Activated CD8-positive, alpha-beta memory T cell treated with anti-CD3 and anti-CD28 coated beads, Interleukin-2, amount 10 ng/mL, durations not matched to agents 7 days and 5 days (primary cell): ENCODE data around the gene KDM6A. TPM values are rescaled to one million over a fixed set of nuclear protein-coding genes. Genes with fewer than 3 reads are reported as not detected.
"Not testable (repeated sequence)": the region's sequence is repeated elsewhere in the genome, so short reads cannot be mapped to it uniquely, and the experiment has no call there.

ENCODE experiments used
- ATAC-seq: fragments of 150-1000 bp; cut with Tn5 transposase; one replicate; pipeline ENCODE4 v1.10.0; 2021; ENCODE audit warnings: moderate library complexity
- CTCF ChIA-PET: fragments of 350-600 bp; sonication (Branson Sonifier 250); formaldehyde crosslinking; loops from one replicate; lab custom pipeline; 2021; ENCODE audit warnings: antibody characterized with exemption; lab: Charles Lee
- DNase-seq: peaks from one replicate; pipeline ENCODE4 v3.0.0-alpha.2; 2020
- H3K27ac Mint-ChIP-seq: one replicate; pipeline ENCODE4 v1.8.0; 2021; ENCODE audit warnings: mild to moderate bottlenecking, mixed read lengths
- H3K27me3 Mint-ChIP-seq: one replicate; pipeline ENCODE4 v1.8.0; 2021; ENCODE audit warnings: mixed read lengths
- H3K36me3 Mint-ChIP-seq: one replicate; pipeline ENCODE4 v1.8.0; 2021; ENCODE audit warnings: mild to moderate bottlenecking, mixed read lengths
- H3K4me1 Mint-ChIP-seq: one replicate; pipeline ENCODE4 v1.8.0; 2021; ENCODE audit warnings: mixed read lengths
- H3K4me3 Mint-ChIP-seq: one replicate; pipeline ENCODE4 v1.8.0; 2021; ENCODE audit warnings: mild to moderate bottlenecking, moderate library complexity, mixed read lengths
- H3K9me3 Mint-ChIP-seq: one replicate; pipeline ENCODE4 v1.8.0; 2022; ENCODE audit warnings: low read depth, mixed read lengths
- total RNA-seq, 2 experiments: library from RNA; stranded (reverse); gene quantifications; one replicate each; pipeline ENCODE4 v1.2.3, GENCODE V29; 2021

The KDM6A gene
- total RNA-seq, 2 experiments from 2014 or later = 25.9 to 33.7 TPM

DNA sequence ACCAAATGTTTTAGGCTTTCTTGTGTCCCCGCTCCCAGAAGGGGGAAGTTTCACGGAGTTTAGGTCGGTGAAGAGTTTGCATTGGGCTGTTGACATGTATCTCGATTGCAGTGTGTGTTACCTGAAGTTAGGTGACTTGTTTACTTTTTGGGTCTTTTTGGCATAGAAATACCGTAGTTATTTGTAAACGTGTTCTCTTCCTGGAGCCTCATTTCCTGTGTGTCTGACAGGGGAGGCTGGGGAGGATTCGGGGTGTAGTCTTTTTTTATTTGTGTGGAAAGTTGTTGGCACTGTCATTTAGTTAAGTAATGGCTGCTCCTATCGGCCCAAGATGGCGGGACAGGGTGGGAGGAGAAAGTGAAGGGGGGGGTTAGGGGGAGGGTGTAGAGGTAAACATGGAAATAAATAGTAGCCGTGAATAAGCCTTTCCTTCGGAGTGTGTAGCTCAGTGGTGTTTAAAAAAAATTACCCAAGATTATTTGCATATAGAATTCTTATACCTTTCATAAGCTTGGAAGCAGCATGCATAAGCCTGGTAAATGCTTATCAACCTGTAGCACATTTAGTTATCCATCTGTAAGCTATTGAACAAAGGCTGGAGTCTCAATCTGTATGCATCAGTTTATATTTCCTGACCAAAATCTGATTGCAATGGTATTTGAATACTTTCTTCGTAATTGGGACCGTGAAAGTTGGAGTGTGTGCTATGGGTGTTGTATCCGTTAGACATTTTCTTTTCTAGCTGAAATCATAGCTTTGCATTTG, 1.6 kb downstream of the KDM6A start:
- Mint-ChIP-seq H3K9me3 (no peaks in the 10 kb centered on the region), H3K36me3 (peaks cover 9% of the 10 kb centered on the region), H3K27ac (peak overlapping the region; percentile 98), H3K27me3 (no peaks in the 10 kb centered on the region), H3K4me3 (peak overlapping the region; percentile 90), H3K4me1 (peaks cover 12% of the 10 kb centered on the region)
- peak; percentile 59 for DNase-seq
- CTCF ChIA-PET = interaction anchor here (1.0 to 1.4 kb wide), 3 partner anchors 193 to 819 kb away, joined by 3 to 5 read pairs (median 5); no protein-coding TSS in a partner anchor
- no peak for ATAC-seq

DNA sequence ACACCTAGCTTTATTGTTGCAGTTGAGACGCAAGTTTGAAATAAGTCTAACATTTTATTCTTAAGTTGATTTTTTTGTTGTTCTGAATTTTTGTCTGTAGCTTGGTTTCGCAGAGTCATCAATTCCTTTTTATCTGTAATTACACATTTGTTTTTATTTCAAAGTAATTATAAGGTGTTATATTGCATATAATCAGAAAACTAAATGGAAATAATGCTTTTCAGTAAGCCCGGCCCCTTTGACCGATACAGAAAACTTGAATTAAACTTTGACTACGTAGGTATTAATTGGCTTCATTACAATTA, 2.1 kb downstream of the KDM6A start:
- Mint-ChIP-seq H3K27ac (peak overlapping the region; percentile 98), H3K4me3 (peak overlapping the region; percentile 90), H3K9me3 (no peaks in the 10 kb centered on the region), H3K27me3 (no peaks in the 10 kb centered on the region), H3K36me3 (peaks cover 11% of the 10 kb centered on the region), H3K4me1 (peaks cover 13% of the 10 kb centered on the region)
- no peak for ATAC-seq
- CTCF ChIA-PET = interaction anchor here (1.3 kb wide), 1 partner anchor 193 kb away, joined by 5 read pairs; no protein-coding TSS in a partner anchor
- no peak for DNase-seq

DNA sequence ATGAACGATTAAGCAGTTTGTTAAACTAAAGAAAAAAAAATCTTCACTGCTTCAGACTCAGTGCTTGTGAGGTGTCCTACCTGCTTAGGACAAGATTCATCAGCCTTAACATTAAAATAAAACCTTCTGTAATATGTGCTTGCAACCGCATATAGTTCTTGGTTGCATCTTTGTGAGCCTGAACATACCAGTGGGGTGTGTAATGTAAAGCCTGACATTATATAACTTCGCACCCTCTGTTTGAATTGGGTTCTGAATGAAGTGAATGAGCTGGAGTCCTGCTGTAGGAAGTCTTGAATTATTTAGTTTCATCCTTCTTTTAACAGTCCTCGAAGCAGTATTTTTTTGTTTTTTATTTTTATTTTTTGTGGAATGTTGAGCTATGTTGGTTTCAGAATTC, 3.1 kb downstream of the KDM6A start:
- no peaks in the 10 kb centered on the region for H3K27me3 Mint-ChIP-seq
- CTCF ChIA-PET = interaction anchor here (1.1 kb wide), 1 partner anchor 311 kb away, joined by 3 read pairs; no protein-coding TSS in a partner anchor
- peaks cover 12% of the 10 kb centered on the region for H3K4me1 Mint-ChIP-seq
- DNase-seq (no peak), ATAC-seq (no peak)
- H3K27ac Mint-ChIP-seq = no peak overlapping the region
- H3K36me3 Mint-ChIP-seq = peaks cover 14% of the 10 kb centered on the region
- H3K4me3 Mint-ChIP-seq = peak overlapping the region; percentile 39
- H3K9me3 Mint-ChIP-seq = no peaks in the 10 kb centered on the region

DNA sequence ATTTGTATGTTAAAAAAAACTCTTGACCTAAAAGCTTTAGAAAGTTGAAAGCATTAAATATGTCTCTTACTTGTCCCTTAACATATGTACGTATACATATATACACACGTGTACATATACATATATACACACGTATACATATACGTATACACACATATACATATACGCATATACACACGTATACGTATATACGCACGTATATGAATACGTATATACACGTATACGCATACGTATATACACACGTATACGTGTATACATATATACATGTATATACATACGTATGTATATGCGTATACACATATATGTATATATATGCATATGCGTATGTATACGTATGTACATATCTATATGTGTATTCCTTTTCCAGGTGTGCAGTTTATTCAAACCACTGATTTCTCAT, 3.8 kb downstream of the KDM6A start:
- ATAC-seq = no peak
- H3K27ac Mint-ChIP-seq = no peak overlapping the region
- no peaks in the 10 kb centered on the region for H3K27me3 Mint-ChIP-seq
- H3K4me3 Mint-ChIP-seq = no peak overlapping the region
- DNase-seq = no peak
- peaks cover 8% of the 10 kb centered on the region for H3K4me1 Mint-ChIP-seq
- CTCF ChIA-PET = interaction anchor here (1.1 kb wide), 1 partner anchor 310 kb away, joined by 3 read pairs; no protein-coding TSS in a partner anchor
- peaks cover 16% of the 10 kb centered on the region for H3K36me3 Mint-ChIP-seq
- H3K9me3 Mint-ChIP-seq = no peaks in the 10 kb centered on the region

DNA sequence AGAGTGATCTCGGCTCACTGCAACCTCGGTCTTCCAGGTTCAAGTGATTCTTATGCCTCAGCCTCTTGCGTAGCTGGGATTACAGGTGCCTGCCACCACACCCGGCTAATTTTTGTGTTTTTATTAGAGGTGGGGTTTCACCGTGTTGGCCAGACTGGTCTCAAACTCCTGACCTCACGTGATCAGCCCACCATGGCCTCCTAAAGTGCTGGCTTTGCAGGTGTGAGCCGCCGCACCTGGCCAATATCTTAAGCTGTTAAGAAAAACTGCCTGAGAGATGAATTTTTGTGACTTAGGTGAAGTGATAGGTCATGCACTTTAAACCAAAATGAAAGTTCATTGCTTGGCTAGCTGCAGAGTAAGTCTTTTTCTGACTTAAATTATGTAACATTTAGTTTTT, 5.8 kb downstream of the KDM6A start:
- ATAC-seq = no peak
- DNase-seq = no peak
- H3K4me3 Mint-ChIP-seq = no peak overlapping the region
- no peaks in the 10 kb centered on the region for H3K27me3 Mint-ChIP-seq
- CTCF ChIA-PET = no interaction called here
- no peaks in the 10 kb centered on the region for H3K9me3 Mint-ChIP-seq
- H3K36me3 Mint-ChIP-seq = peaks cover 16% of the 10 kb centered on the region
- H3K27ac Mint-ChIP-seq = no peak overlapping the region
- H3K4me1 Mint-ChIP-seq = peaks cover 10% of the 10 kb centered on the region

DNA sequence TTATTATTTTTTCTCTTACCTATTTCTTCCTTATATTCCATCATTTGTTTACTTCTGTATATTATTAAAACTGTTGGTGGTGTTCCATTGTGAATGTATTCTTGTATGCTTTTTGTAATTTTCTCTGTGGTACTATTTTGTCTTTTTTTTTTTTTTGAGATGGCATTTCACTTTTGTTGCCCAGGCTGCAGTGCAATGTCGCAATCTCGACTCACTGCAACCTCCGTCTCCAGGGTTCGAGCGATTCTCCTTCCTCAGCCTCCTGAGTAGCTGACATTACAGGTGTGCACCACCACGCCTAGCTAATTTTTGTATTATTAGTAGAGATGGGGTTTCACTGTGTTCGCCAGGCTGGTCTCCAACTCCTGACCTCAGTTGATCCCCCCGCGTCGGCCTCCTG, 8.6 kb downstream of the KDM6A start:
- Mint-ChIP-seq H3K4me1 (peaks cover 15% of the 10 kb centered on the region), H3K27me3 (no peaks in the 10 kb centered on the region), H3K36me3 (peaks cover 13% of the 10 kb centered on the region), H3K27ac (no peak overlapping the region), H3K4me3 (no peak overlapping the region), H3K9me3 (no peaks in the 10 kb centered on the region)
- CTCF ChIA-PET = no interaction called here
- DNase-seq (no peak), ATAC-seq (no peak)

DNA sequence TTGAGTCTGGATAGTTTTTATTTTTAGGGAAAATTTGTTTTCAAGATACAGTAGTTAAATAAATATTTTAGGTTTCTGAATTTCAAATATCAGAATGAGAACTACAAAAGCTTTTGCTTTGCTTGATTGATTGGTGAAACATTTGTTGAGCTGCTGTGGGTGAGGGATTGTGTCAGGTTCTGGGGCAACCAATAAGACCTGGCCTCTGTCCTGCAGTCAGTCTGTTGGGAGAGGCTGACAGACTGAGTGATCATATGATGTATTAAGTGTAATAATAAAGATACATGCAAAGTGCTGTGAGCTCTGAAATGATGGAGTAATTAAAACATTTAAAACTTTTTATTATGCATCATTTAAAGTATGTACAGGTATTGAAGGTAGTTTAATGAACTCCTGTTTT, 9.6 kb downstream of the KDM6A start:
- Mint-ChIP-seq H3K4me3 (no peak overlapping the region), H3K27me3 (no peaks in the 10 kb centered on the region), H3K4me1 (peaks cover 14% of the 10 kb centered on the region), H3K9me3 (no peaks in the 10 kb centered on the region), H3K36me3 (peaks cover 14% of the 10 kb centered on the region), H3K27ac (no peak overlapping the region)
- CTCF ChIA-PET = no interaction called here
- DNase-seq = no peak
- no peak for ATAC-seq

DNA sequence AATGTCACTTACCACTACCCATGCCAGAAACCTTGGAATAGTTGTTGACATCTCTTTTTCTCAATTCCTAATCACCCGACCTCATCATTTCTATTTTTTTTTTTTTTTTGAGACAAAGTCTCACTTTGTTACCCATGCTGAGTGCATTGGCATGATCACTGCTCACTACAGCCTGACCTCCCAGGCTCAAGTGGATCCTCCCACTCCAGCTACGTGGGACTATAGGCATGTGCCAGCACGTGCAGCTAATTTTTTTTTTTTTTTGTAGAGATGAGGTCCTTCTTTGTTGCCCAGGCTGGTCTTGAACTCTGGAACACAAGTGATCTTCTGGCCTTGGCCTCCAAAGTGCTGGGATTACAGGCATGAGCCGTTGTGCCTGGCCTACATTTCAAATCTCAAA, 12.0 kb downstream of the KDM6A start:
- H3K4me1 Mint-ChIP-seq = peaks cover 12% of the 10 kb centered on the region
- peaks cover 11% of the 10 kb centered on the region for H3K36me3 Mint-ChIP-seq
- no peak overlapping the region for H3K4me3 Mint-ChIP-seq
- CTCF ChIA-PET = no interaction called here
- H3K9me3 Mint-ChIP-seq = no peaks in the 10 kb centered on the region
- no peak for DNase-seq
- ATAC-seq = no peak
- no peak overlapping the region for H3K27ac Mint-ChIP-seq
- no peaks in the 10 kb centered on the region for H3K27me3 Mint-ChIP-seq

DNA sequence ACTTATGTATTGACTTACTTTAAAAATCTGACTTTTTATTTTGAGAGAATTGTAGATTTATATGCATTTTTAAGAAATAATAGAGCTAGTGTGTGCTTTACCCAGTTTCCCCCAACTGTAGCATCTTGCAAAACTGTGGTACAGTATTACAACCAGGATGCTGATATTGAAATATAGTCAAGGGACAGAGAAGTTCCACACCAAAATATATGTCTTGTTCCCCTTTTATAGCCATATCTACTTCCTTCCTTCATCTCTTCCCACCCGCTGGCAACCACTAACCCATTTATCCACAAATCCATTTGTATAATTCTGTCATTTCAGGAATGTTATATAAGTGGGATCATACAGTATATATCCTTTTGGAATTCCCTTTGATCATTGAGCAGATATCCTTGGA, 16.8 kb downstream of the KDM6A start:
- no peaks in the 10 kb centered on the region for H3K27me3 Mint-ChIP-seq
- no peak overlapping the region for H3K4me3 Mint-ChIP-seq
- CTCF ChIA-PET = no interaction called here
- DNase-seq (no peak), ATAC-seq (no peak)
- no peaks in the 10 kb centered on the region for H3K9me3 Mint-ChIP-seq
- peaks cover 18% of the 10 kb centered on the region for H3K36me3 Mint-ChIP-seq
- H3K27ac Mint-ChIP-seq = no peak overlapping the region
- peaks cover 16% of the 10 kb centered on the region for H3K4me1 Mint-ChIP-seq

DNA sequence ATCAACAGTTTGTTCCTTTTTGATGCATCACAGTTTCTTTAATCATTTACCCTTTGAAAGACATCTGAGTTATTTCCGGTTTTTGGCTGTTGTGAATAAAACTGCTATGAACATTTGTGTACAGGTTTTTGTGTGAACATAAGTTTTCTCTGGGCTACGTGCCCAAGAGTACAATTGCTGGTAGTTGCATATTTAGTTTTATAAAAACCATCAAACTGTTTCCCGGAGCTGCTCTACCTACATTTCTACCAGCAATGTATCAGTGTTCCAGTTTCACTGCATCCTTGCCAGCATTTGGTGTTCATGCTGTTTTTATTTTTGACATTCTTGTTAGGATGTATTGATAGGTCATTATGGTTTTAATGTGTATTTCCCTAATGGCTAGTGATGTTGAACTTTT, 17.3 kb downstream of the KDM6A start:
- Mint-ChIP-seq H3K4me1 (peaks cover 15% of the 10 kb centered on the region), H3K27ac (no peak overlapping the region), H3K4me3 (no peak overlapping the region), H3K36me3 (peaks cover 18% of the 10 kb centered on the region), H3K9me3 (no peaks in the 10 kb centered on the region), H3K27me3 (no peaks in the 10 kb centered on the region)
- ATAC-seq = no peak
- no peak for DNase-seq
- CTCF ChIA-PET = no interaction called here

DNA sequence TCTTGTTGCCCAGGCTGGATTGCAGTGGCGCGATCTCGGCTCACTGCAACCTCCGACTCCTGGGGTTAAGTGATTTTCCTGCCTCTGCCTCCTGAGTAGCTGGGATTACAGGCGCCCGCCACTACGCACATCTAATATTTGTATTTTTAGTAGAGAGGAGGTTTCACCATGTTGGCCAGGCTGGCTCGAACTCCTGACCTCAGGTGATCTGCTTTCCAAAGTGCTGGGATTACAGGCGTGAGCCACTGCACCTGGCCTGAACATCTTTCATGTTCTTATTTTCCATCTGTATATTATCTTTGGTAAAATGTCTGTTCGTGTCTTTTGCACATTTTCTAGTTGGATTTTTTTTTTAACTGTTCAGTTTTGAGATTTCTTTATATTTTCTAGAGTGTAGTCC, 17.7 kb downstream of the KDM6A start:
- Mint-ChIP-seq H3K4me1 (peaks cover 17% of the 10 kb centered on the region), H3K36me3 (peaks cover 20% of the 10 kb centered on the region)
- H3K4me3 Mint-ChIP-seq, ATAC-seq, H3K27ac Mint-ChIP-seq, H3K9me3 Mint-ChIP-seq, CTCF ChIA-PET, H3K27me3 Mint-ChIP-seq, DNase-seq: not testable (repeated sequence)

DNA sequence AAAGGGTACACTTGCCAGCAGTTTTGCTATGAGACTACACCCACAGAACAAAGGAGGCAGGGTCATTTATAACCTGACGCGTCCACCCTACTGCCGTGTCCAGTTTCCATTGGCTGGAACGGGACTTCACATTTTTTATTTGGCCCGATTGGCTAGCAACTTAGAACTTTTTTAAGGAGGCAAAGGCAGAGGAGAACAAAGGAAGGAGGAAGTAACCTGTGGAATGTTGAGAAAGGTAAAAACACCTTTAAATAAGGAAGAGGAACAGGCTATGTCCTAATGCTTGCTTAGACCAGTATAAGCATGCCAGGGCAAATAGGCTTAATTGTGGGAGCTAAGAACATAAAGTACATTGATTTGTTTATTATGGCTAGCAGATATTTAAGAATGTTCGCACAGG, 18.7 kb downstream of the KDM6A start:
- DNase-seq (no peak), ATAC-seq (no peak)
- Mint-ChIP-seq H3K4me3 (no peak overlapping the region), H3K27ac (no peak overlapping the region), H3K4me1 (peaks cover 17% of the 10 kb centered on the region), H3K9me3 (no peaks in the 10 kb centered on the region), H3K27me3 (no peaks in the 10 kb centered on the region), H3K36me3 (peaks cover 25% of the 10 kb centered on the region)
- CTCF ChIA-PET = no interaction called here

DNA sequence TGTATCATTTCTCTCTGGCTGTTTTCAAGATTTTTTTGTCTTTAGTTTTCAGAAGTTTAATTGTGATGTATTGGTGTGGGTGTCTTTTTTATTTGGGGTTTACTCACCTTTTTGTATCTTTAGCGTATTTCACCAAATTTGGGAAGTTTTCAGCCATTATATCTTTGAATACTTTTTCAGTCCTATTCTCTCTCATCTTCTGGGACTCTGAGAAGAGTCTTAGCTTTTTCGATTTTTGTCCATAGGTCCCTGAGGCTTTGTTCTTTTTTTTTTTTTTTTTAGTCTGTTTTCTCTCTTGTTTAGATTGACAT, 23.8 kb downstream of the KDM6A start:
- Mint-ChIP-seq H3K9me3 (no peaks in the 10 kb centered on the region), H3K36me3 (peaks cover 27% of the 10 kb centered on the region), H3K4me3 (no peak overlapping the region), H3K4me1 (peaks cover 38% of the 10 kb centered on the region), H3K27ac (no peak overlapping the region), H3K27me3 (no peaks in the 10 kb centered on the region)
- CTCF ChIA-PET = no interaction called here
- DNase-seq (no peak), ATAC-seq (no peak)

DNA sequence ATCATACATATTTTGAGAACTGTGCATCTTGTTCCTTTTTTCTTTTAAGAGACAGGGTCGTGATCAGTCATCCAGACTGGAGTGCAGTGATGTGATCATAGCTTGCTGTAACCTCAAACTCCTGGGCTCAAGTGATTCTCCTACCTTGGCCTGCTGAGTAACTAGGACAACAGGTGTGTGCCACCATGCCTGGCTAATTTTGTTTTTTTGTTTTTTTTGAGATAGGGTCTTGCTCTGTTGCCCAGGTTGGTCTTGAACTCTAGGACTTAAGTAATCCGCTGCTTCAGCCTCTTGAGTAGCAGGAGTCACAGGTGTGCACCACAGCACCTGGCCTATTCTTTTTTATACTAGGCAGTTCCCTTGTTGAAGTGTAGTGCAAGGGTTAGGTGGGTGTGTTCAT, 24.6 kb downstream of the KDM6A start:
- H3K27me3 Mint-ChIP-seq = no peaks in the 10 kb centered on the region
- peaks cover 28% of the 10 kb centered on the region for H3K36me3 Mint-ChIP-seq
- ATAC-seq = no peak
- no peak overlapping the region for H3K27ac Mint-ChIP-seq
- peaks cover 2% of the 10 kb centered on the region for H3K9me3 Mint-ChIP-seq
- CTCF ChIA-PET = no interaction called here
- DNase-seq = no peak
- peaks cover 38% of the 10 kb centered on the region for H3K4me1 Mint-ChIP-seq
- no peak overlapping the region for H3K4me3 Mint-ChIP-seq
